ENCODE data around the gene PNCK.

Gene PNCK

GRCh38 chrX:153639177-153640044 lies 34.2 kb downstream of the PNCK start:
- TF ChIP-seq EP300 (IDR thresholded peaks at IDR 0.05; ENCODE audit: borderline replicate concordance) (no peak), ZBTB7A (IDR thresholded peaks at IDR 0.05; ENCODE audit: low read depth) (no peak), YY1 (IDR thresholded peaks at IDR 0.05; ENCODE audit: low read depth) (no peak), TCF12 (IDR thresholded peaks at IDR 0.05; ENCODE audit: low read depth) (no peak), CREB1 (IDR thresholded peaks at IDR 0.05; ENCODE audit: low read depth) (no peak), EGR1 (IDR thresholded peaks at IDR 0.05) (no peak), NFIC (IDR thresholded peaks at IDR 0.05) (no peak), CEBPB (IDR thresholded peaks at IDR 0.05) (no peak), MAX (IDR thresholded peaks at IDR 0.05) (no peak), REST (IDR thresholded peaks at IDR 0.05; ENCODE audit: low read depth) (no peak), FOXM1 (IDR thresholded peaks at IDR 0.05; ENCODE audit: borderline replicate concordance, low read depth) (no peak), TAF1 (IDR thresholded peaks at IDR 0.05; ENCODE audit: low read depth) (no peak), TEAD4 (IDR thresholded peaks at IDR 0.05) (no peak), RAD21 (IDR thresholded peaks at IDR 0.05; ENCODE audit: low read depth) (no peak)
- TF ChIP-seq, protein P1, sequence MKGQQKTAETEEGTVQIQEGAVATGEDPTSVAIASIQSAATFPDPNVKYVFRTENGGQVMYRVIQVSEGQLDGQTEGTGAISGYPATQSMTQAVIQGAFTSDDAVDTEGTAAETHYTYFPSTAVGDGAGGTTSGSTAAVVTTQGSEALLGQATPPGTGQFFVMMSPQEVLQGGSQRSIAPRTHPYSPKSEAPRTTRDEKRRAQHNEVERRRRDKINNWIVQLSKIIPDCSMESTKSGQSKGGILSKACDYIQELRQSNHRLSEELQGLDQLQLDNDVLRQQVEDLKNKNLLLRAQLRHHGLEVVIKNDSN (IDR thresholded peaks at IDR 0.05), result no peak

- TF ChIP-seq CEBPB (IDR thresholded peaks at IDR 0.05) (no peak), EP300 (IDR thresholded peaks at IDR 0.05; ENCODE audit: borderline replicate concordance) (no peak), TCF12 (IDR thresholded peaks at IDR 0.05; ENCODE audit: low read depth) (no peak), CREB1 (IDR thresholded peaks at IDR 0.05; ENCODE audit: low read depth) (no peak), TEAD4 (IDR thresholded peaks at IDR 0.05) (no peak), NFIC (IDR thresholded peaks at IDR 0.05) (no peak), EGR1 (IDR thresholded peaks at IDR 0.05) (no peak), REST (IDR thresholded peaks at IDR 0.05; ENCODE audit: low read depth) (no peak), FOXM1 (IDR thresholded peaks at IDR 0.05; ENCODE audit: borderline replicate concordance, low read depth) (no peak), YY1 (IDR thresholded peaks at IDR 0.05; ENCODE audit: low read depth) (no peak), TAF1 (IDR thresholded peaks at IDR 0.05; ENCODE audit: low read depth) (no peak), ZBTB7A (IDR thresholded peaks at IDR 0.05; ENCODE audit: low read depth) (no peak), RAD21 (IDR thresholded peaks at IDR 0.05; ENCODE audit: low read depth) (no peak), MAX (IDR thresholded peaks at IDR 0.05) (no peak)
- TF ChIP-seq, protein P1 (IDR thresholded peaks at IDR 0.05), result no peak
These were observed 35.0 kb downstream of the PNCK start for GRCh38 chrX:153638436-153639176.

DNA sequence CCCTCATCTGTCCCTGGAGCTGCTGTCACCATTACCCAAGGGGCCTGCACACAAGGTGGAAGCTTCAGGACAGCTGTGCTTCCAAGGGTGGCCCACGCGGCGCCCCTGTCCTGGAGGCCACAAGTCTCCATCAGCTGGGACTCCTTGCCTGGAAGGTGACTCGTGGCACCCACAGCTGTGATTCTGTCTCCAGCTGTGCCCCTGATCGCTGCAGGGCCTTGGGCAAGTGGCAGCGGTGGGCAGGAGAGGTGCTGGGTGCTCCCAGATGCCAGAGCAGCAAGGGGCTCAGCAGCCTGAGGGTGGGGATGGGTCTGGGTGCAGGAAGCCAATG lies 35.6 kb downstream of the PNCK start:
- TF ChIP-seq ZBTB7A (IDR thresholded peaks at IDR 0.05; ENCODE audit: low read depth), result no peak
- TF ChIP-seq TAF1 (IDR thresholded peaks at IDR 0.05; ENCODE audit: low read depth), result no peak
- TF ChIP-seq MAX (IDR thresholded peaks at IDR 0.05), result no peak
- no peak for TF ChIP-seq EGR1 (IDR thresholded peaks at IDR 0.05)
- TF ChIP-seq, protein P1 (IDR thresholded peaks at IDR 0.05), result no peak
- TF ChIP-seq FOXM1 (IDR thresholded peaks at IDR 0.05; ENCODE audit: borderline replicate concordance, low read depth), result no peak
- TF ChIP-seq REST (IDR thresholded peaks at IDR 0.05; ENCODE audit: low read depth), result no peak
- no peak for TF ChIP-seq RAD21 (IDR thresholded peaks at IDR 0.05; ENCODE audit: low read depth)
- no peak for TF ChIP-seq TCF12 (IDR thresholded peaks at IDR 0.05; ENCODE audit: low read depth)
- no peak for TF ChIP-seq EP300 (IDR thresholded peaks at IDR 0.05; ENCODE audit: borderline replicate concordance)
- no peak for TF ChIP-seq CEBPB (IDR thresholded peaks at IDR 0.05)
- no peak for TF ChIP-seq TEAD4 (IDR thresholded peaks at IDR 0.05)
